ENCODE measurements around the gene ESRRA.

- TF ChIP-seq CTCF (IDR thresholded peaks at IDR 0.05) (no peak), POLR2A (IDR thresholded peaks at IDR 0.05) (no peak)
Observed at GRCh38 chr11:64339286-64339685, 34.0 kb downstream of the ESRRA start.
